H1 (cell line): Measurements from ENCODE around the gene UBQLNL. TPM values are rescaled to one million over a fixed set of nuclear protein-coding genes. Genes with fewer than 3 reads are reported as not detected.

Experiments used
- CTCF ChIA-PET: fragments of 300-600 bp; sonication (Branson Sonifier 250); formaldehyde crosslinking; loops from one replicate; lab custom pipeline; 2021; ENCODE audit not compliant: partially characterized antibody; lab: Charles Lee
- POLR2A ChIA-PET: fragments of 300-600 bp; sonication (Branson Sonifier 250); formaldehyde crosslinking; loops from one replicate; lab custom pipeline; 2021; ENCODE audit warnings: inconsistent platforms; ENCODE audit not compliant: partially characterized antibody; lab: Charles Lee
- DNase-seq, 2 experiments: peaks; one replicate each; pipeline versions ENCODE4 v3.0.0 to v3.0.0-alpha.2; 2010 to 2022; ENCODE audit warnings: low spot score in 2 of 2, low read depth in 1 of 2, mixed read lengths in 1 of 2
- FAIRE-seq: peaks from 2 replicates; lab custom pipeline; 2011; peaks lifted over from hg19 to GRCh38; lab: Jason Lieb, UNC
- H2AFZ ChIP-seq: 2 replicates; pipeline ENCODE4 v1.8.1; 2012; ENCODE audit warnings: low read length, inconsistent platforms
- H2AK5ac ChIP-seq: 2 replicates; pipeline ENCODE4 v1.6.1; 2013; ENCODE audit warnings: low read depth, low read length
- H2BK120ac ChIP-seq: replicated peaks from 2 replicates; pipeline ENCODE3; 2013; ENCODE audit warnings: low read depth, low read length, inconsistent platforms
- H2BK12ac ChIP-seq: 2 replicates; pipeline ENCODE4 v1.6.1; 2013; ENCODE audit warnings: low read depth, low read length
- H2BK15ac ChIP-seq: 2 replicates; pipeline ENCODE4 v1.6.1; 2013; ENCODE audit warnings: low read length
- H2BK20ac ChIP-seq: 2 replicates; pipeline ENCODE4 v1.6.1; 2013; ENCODE audit warnings: low read length
- H2BK5ac ChIP-seq: 2 replicates; pipeline ENCODE4 v1.6.1; 2013; ENCODE audit warnings: low read depth, low read length
- H3K14ac ChIP-seq: 2 replicates; pipeline ENCODE4 v1.6.1; 2013; ENCODE audit warnings: inconsistent platforms; ENCODE audit not compliant: insufficient read length
- H3K18ac ChIP-seq: 2 replicates; pipeline ENCODE4 v1.6.1; 2013; ENCODE audit warnings: low read length; ENCODE audit errors: extremely low read depth
- H3K23ac ChIP-seq: 2 replicates; pipeline ENCODE4 v1.6.1; 2013; ENCODE audit warnings: inconsistent platforms; ENCODE audit not compliant: insufficient read length
- H3K23me2 ChIP-seq: 2 replicates; pipeline ENCODE4 v1.6.1; 2013; ENCODE audit warnings: low read depth, low read length
- H3K27ac ChIP-seq: 2 replicates; pipeline ENCODE4 v1.6.1; 2011; ENCODE audit warnings: low read depth, low read length, inconsistent platforms
- H3K27me3 ChIP-seq, 4 experiments: replicated peaks in 1 of 4; 1 replicate in 1 of 4; 2 replicates in 3 of 4; pipeline versions ENCODE4 v1.6.1 to v1.8.1; 2011 to 2013; ENCODE audit warnings: low read length in 3 of 4, mild to moderate bottlenecking in 3 of 4, inconsistent platforms in 2 of 4, mixed read lengths in 2 of 4, moderate library complexity in 1 of 4; ENCODE audit not compliant: control insufficient read depth in 3 of 4, insufficient read depth in 3 of 4; ENCODE audit errors: extremely low read depth in 1 of 4
- H3K36me3 ChIP-seq, 4 experiments: 2 replicates each; pipeline versions ENCODE4 v1.6.1 to v1.8.1; 2011 to 2013; ENCODE audit warnings: mild to moderate bottlenecking in 4 of 4, low read length in 3 of 4, moderate library complexity in 2 of 4, control low read depth in 1 of 4, inconsistent platforms in 1 of 4; ENCODE audit not compliant: insufficient read depth in 4 of 4, control insufficient read depth in 2 of 4
- H3K4ac ChIP-seq: replicated peaks from 2 replicates; pipeline ENCODE3; 2013; ENCODE audit warnings: low read length, low read depth, mixed read lengths, inconsistent platforms; ENCODE audit not compliant: insufficient read length
- H3K4me1 ChIP-seq, 4 experiments: replicated peaks in 1 of 4; 1 replicate in 1 of 4; 2 replicates in 3 of 4; pipeline versions ENCODE4 v1.6.1 to v1.8.1; 2011 to 2013; ENCODE audit warnings: low read length in 3 of 4, inconsistent platforms in 2 of 4, mixed read lengths in 1 of 4; ENCODE audit not compliant: insufficient read depth in 4 of 4, control insufficient read depth in 3 of 4
- H3K4me2 ChIP-seq, 2 experiments: 2 replicates each; pipeline versions ENCODE4 v1.6.1 to v1.8.1; 2011 to 2013; ENCODE audit warnings: low read depth in 2 of 2, low read length in 2 of 2, control low read depth in 1 of 2, inconsistent platforms in 1 of 2, mild to moderate bottlenecking in 1 of 2; ENCODE audit not compliant: insufficient read depth in 1 of 2
- H3K4me3 ChIP-seq, 4 experiments: fragments of 200-600, 300-600 bp in 1 of 4; sonication (generic), shearing (Covaris generic), sonication (Bioruptor Twin) in 1 of 4; 2 replicates each; pipeline versions ENCODE4 v1.5.1 to v1.8.1; 2011 to 2016; ENCODE audit warnings: low read length in 4 of 4, low read depth in 3 of 4, control low read depth in 2 of 4, inconsistent platforms in 2 of 4, mild to moderate bottlenecking in 2 of 4, mixed read lengths in 1 of 4, moderate library complexity in 1 of 4; ENCODE audit not compliant: insufficient read depth in 2 of 4; ENCODE audit errors: extremely low read depth in 1 of 4
- H3K56ac ChIP-seq: replicated peaks from 2 replicates; pipeline ENCODE3; 2013; ENCODE audit warnings: low read depth, mild to moderate bottlenecking, mixed read lengths, low read length, inconsistent platforms; ENCODE audit not compliant: insufficient read length
- H3K79me1 ChIP-seq: 2 replicates; pipeline ENCODE4 v1.6.1; 2013; ENCODE audit warnings: low read depth, low read length, control low read depth
- H3K79me2 ChIP-seq, 2 experiments: 2 replicates each; pipeline versions ENCODE4 v1.6.1 to v1.8.1; 2012 to 2013; ENCODE audit warnings: low read length in 2 of 2, mild to moderate bottlenecking in 2 of 2, inconsistent platforms in 1 of 2; ENCODE audit not compliant: insufficient read depth in 2 of 2, control insufficient read depth in 1 of 2
- H3K9ac ChIP-seq, 4 experiments: replicated peaks in 1 of 4; 1 replicate in 1 of 4; 2 replicates in 3 of 4; pipeline versions ENCODE4 v1.6.1 to v1.8.1; 2011 to 2013; ENCODE audit warnings: low read depth in 3 of 4, low read length in 3 of 4, control low read depth in 2 of 4, mild to moderate bottlenecking in 2 of 4, moderate library complexity in 2 of 4, inconsistent platforms in 1 of 4; ENCODE audit errors: extremely low read depth in 1 of 4
- H3K9me3 ChIP-seq, 2 experiments: 2 replicates each; pipeline versions ENCODE4 v1.6.1 to v1.8.1; 2012 to 2013; ENCODE audit warnings: mild to moderate bottlenecking in 2 of 2, moderate library complexity in 2 of 2, control low read depth in 1 of 2, inconsistent platforms in 1 of 2, low read depth in 1 of 2, low read length in 1 of 2, mixed read lengths in 1 of 2; ENCODE audit not compliant: insufficient read depth in 2 of 2
- H4K20me1 ChIP-seq, 2 experiments: replicated peaks in 1 of 2; 2 replicates each; pipeline versions ENCODE3 to v1.8.1; 2011 to 2013; ENCODE audit warnings: inconsistent platforms in 2 of 2, low read length in 2 of 2, mild to moderate bottlenecking in 1 of 2; ENCODE audit not compliant: insufficient read depth in 2 of 2, control insufficient read depth in 1 of 2
- H4K5ac ChIP-seq: 2 replicates; pipeline ENCODE4 v1.6.1; 2013; ENCODE audit warnings: low read length, low read depth, mixed read lengths, inconsistent platforms; ENCODE audit not compliant: insufficient read length
- H4K8ac ChIP-seq: 2 replicates; pipeline ENCODE4 v1.8.0; 2013; ENCODE audit warnings: mild to moderate bottlenecking, moderate library complexity, low read length, inconsistent platforms; ENCODE audit not compliant: insufficient read depth; ENCODE audit errors: extremely low read depth
- H4K91ac ChIP-seq: replicated peaks from 2 replicates; pipeline ENCODE3; 2013; ENCODE audit warnings: low read length, mixed read lengths, inconsistent platforms; ENCODE audit not compliant: insufficient read length
- ASH2L ChIP-seq: fragments of 200-600, 300-600 bp; sonication (generic); IDR thresholded peaks from one replicate; pipeline ENCODE4 v1.7.1; 2017; ENCODE audit warnings: low read length
- BCL11A ChIP-seq, 2 experiments: IDR thresholded peaks; one replicate each; pipeline ENCODE4 v1.6.1; 2011; ENCODE audit warnings: low read depth in 2 of 2, low read length in 2 of 2, mild to moderate bottlenecking in 2 of 2
- BRCA1 ChIP-seq: IDR thresholded peaks from 2 replicates; pipeline ENCODE4 v1.6.1; 2012; ENCODE audit warnings: low read depth, low read length, improper control_type of control experiment
- CHD2 ChIP-seq: IDR thresholded peaks from 2 replicates; pipeline ENCODE4 v1.6.1; 2012; ENCODE audit warnings: low read length, improper control_type of control experiment
- CTBP2 ChIP-seq: IDR thresholded peaks from 2 replicates; pipeline ENCODE4 v1.7.0; 2011; ENCODE audit warnings: borderline replicate concordance, mild to moderate bottlenecking, moderate library complexity, mixed read lengths, low read length; ENCODE audit not compliant: insufficient read depth, insufficient read length
- HDAC2 ChIP-seq, 2 experiments: fragments of 300-600 bp in 1 of 2; sonication (generic) in 1 of 2; IDR thresholded peaks; 2 replicates each; pipeline ENCODE4 v1.6.1; 2011 to 2012; ENCODE audit warnings: low read depth in 2 of 2, low read length in 2 of 2, mild to moderate bottlenecking in 2 of 2, moderate library complexity in 2 of 2, borderline replicate concordance in 1 of 2, inconsistent platforms in 1 of 2
- KDM4A ChIP-seq: IDR thresholded peaks from one replicate; pipeline ENCODE4 v1.7.1; 2012; ENCODE audit warnings: low read depth, mild to moderate bottlenecking, moderate library complexity, low read length, inconsistent platforms; ENCODE audit not compliant: severe bottlenecking
- SP1 ChIP-seq: IDR thresholded peaks from 2 replicates; pipeline ENCODE4 v1.6.1; 2011; ENCODE audit warnings: low read depth, low read length
- SP4 ChIP-seq: IDR thresholded peaks from 2 replicates; pipeline ENCODE4 v1.6.1; 2012; ENCODE audit warnings: low read length, inconsistent platforms
- WGBS, 2 experiments: shearing (Covaris generic) in 1 of 2; methylation state at CpG; one replicate each; pipeline versions ENCODE4 v1.1.6 to v1.1.7; 2013 to 2015; ENCODE audit warnings: low lambda C conversion rate in 2 of 2, mixed read lengths in 2 of 2, inconsistent platforms in 1 of 2, low coverage in 1 of 2, missing lambda C conversion rate in 1 of 2; ENCODE audit not compliant: insufficient replicate concordance in 2 of 2, insufficient coverage in 1 of 2, insufficient read length in 1 of 2; ENCODE audit errors: extremely low coverage in 1 of 2, missing lambda C conversion rate in 1 of 2; 5-methylcytosine and 5-hydroxymethylcytosine counted together
- polyA plus RNA-seq, 7 experiments: library from polyadenylated mRNA; depleted of rRNA in 3 of 7; stranded (reverse) in 5 of 7; unstranded in 2 of 7; fragments of >200 nt in 5 of 7; fragments of 200-250 nt in 2 of 7; gene quantifications; 1 replicate in 5 of 7; 2 replicates in 1 of 7; 4 replicates in 1 of 7; pipeline versions ENCODE4 v1.2.1 to v1.2.3, GENCODE V29; 2011 to 2013; ENCODE audit warnings: missing spikeins in 2 of 7, mixed read lengths in 2 of 7
- total RNA-seq: library from RNA; stranded (reverse); fragmentation: NEBNext Ultra II Directional; extraction: Animal tissue kit (Norgen Biotek cat#: 25700); gene quantifications from 2 replicates; pipeline ENCODE4 v1.2.1, GENCODE V29; 2021
- TF ChIP-seq, protein P1 (sequence below), 3 experiments: IDR thresholded peaks; 1 replicate in 2 of 3; 2 replicates in 1 of 3; pipeline versions ENCODE4 v1.5.1 to v1.6.1; 2011; ENCODE audit warnings: low read length in 3 of 3, mild to moderate bottlenecking in 3 of 3, inconsistent platforms in 2 of 3, low read depth in 1 of 3, moderate library complexity in 1 of 3; ENCODE audit not compliant: insufficient read depth in 1 of 3; ENCODE audit errors: control extremely low read depth in 1 of 3

The UBQLNL gene
- total and polyA plus RNA-seq, 2 of the 8 experiments (the other 6 are each of a cell fraction or from before 2014, with no cell fraction given) = 0.35 TPM; not detected in 1

DNA sequence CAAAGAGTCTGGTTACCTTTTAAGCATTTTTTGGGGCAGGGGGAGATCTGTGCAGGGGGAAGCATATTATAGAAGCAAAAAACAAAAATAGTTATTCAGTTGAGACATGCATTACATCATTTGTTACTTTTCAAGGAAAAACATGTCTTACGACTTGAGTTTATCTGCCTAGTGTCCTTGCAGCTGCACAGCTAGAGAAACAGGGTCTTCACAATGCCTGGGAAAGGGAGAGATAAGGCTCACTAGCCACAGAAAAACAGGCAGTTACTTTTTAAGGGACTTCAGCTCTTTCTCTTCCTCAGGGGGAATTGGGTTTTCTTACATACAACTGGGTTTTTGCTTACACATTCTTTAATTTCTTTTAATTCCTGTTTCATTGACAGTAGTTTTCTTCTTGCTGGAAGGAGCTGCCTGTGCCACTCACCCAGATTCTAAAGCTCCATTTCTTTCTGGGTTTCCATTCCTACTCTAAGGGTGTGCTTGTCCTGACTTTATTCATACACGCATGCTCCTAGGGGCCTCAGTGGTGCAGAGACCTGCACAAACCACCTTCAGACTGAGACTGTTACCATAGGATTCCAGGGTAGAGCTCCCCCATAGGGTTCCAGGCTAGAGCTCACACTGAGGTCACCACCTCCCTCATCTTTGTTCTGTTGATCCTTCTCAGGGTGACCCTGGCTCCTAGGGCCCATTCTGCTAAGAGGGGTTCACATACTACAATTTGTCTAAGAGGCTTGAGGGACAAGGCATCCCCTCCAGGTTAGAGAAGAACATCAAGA lies 14.7 kb upstream of the UBQLNL start:
- Histone ChIP-seq H4K20me1 (no peaks in the 10 kb centered on the region), H4K5ac (no peak overlapping the region), H3K9me3 (no peaks in the 10 kb centered on the region), H2BK15ac (no peak overlapping the region), H2AFZ (no peak overlapping the region), H3K18ac (no peak overlapping the region), H4K91ac (no peak overlapping the region), H3K9ac (no peak overlapping the region), H2BK12ac (no peak overlapping the region), H2BK5ac (no peak overlapping the region), H3K4me2 (no peak overlapping the region), H3K23me2 (no peaks in the 10 kb centered on the region), H3K14ac (no peak overlapping the region), H3K79me2 (no peaks in the 10 kb centered on the region), H3K56ac (no peak overlapping the region), H3K4me1 (no peaks in the 10 kb centered on the region), H3K4me3 (no peak overlapping the region), H2BK20ac (no peak overlapping the region), H3K27me3 (no peaks in the 10 kb centered on the region; a peak in 1 of 7 replicates), H3K27ac (no peak overlapping the region), H4K8ac (no peak overlapping the region), H3K23ac (no peak overlapping the region), H3K36me3 (no peaks in the 10 kb centered on the region), H2AK5ac (no peak overlapping the region), H3K79me1 (no peaks in the 10 kb centered on the region), H3K4ac (no peak overlapping the region), H2BK120ac (no peak overlapping the region)
- FAIRE-seq (no peak), DNase-seq (no peak)
- WGBS, 2 experiments = 75% methylated on average over 2 of the region's 2 CpGs; no CpG with 5 or more reads in 1 of the 2 experiments
- ChIA-PET CTCF (no interaction called here), POLR2A (no interaction called here)
- TF ChIP-seq ASH2L (no peak), BCL11A (IDR thresholded peaks at IDR 0.05; ENCODE audit: low read depth in 2 of 2, low read length in 2 of 2) (no peak), CTBP2 (no peak), KDM4A (no peak), BRCA1 (no peak), HDAC2 (IDR thresholded peaks at IDR 0.05; ENCODE audit: borderline replicate concordance in 1 of 2, low read depth in 2 of 2, low read length in 2 of 2) (no peak), SP4 (no peak), SP1 (no peak), CHD2 (no peak)
- TF ChIP-seq, protein P1, sequence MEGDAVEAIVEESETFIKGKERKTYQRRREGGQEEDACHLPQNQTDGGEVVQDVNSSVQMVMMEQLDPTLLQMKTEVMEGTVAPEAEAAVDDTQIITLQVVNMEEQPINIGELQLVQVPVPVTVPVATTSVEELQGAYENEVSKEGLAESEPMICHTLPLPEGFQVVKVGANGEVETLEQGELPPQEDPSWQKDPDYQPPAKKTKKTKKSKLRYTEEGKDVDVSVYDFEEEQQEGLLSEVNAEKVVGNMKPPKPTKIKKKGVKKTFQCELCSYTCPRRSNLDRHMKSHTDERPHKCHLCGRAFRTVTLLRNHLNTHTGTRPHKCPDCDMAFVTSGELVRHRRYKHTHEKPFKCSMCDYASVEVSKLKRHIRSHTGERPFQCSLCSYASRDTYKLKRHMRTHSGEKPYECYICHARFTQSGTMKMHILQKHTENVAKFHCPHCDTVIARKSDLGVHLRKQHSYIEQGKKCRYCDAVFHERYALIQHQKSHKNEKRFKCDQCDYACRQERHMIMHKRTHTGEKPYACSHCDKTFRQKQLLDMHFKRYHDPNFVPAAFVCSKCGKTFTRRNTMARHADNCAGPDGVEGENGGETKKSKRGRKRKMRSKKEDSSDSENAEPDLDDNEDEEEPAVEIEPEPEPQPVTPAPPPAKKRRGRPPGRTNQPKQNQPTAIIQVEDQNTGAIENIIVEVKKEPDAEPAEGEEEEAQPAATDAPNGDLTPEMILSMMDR (IDR thresholded peaks at IDR 0.05; ENCODE audit: control extremely low read depth in 1 of 3, insufficient read depth in 1 of 3, low read depth in 1 of 3, low read length in 3 of 3) = no peak
